HG02588 (cell line): ENCODE results near the gene LIG4.

Experiments used
- ATAC-seq: cut with Tn5 transposase; IDR thresholded peaks from one replicate; pipeline ENCODE4 v1.9.1; 2021; ENCODE audit warnings: mild to moderate bottlenecking, moderate library complexity; ENCODE audit not compliant: unreplicated experiment

The LIG4 gene

GRCh38 chr13:108194435-108194936 is 20.9 kb downstream of the LIG4 start:
- ATAC-seq, result no peak

GRCh38 chr13:108193806-108194205 is 21.5 kb downstream of the LIG4 start:
- no peak for ATAC-seq

GRCh38 chr13:108190897-108191296 is 24.4 kb downstream of the LIG4 start:
- ATAC-seq, result no peak

GRCh38 chr13:108188260-108188659 is 27.1 kb downstream of the LIG4 start:
- ATAC-seq, result no peak

GRCh38 chr13:108185223-108185622 is 30.1 kb downstream of the LIG4 start:
- ATAC-seq, result no peak

- no peak for ATAC-seq
Measured at GRCh38 chr13:108182652-108183051, 32.7 kb downstream of the LIG4 start.

GRCh38 chr13:108178078-108178477 is 37.3 kb downstream of the LIG4 start:
- no peak for ATAC-seq

- peak; percentile 53 for ATAC-seq
Measured at GRCh38 chr13:108176685-108177274, 38.6 kb downstream of the LIG4 start.

GRCh38 chr13:108168929-108169328 is 46.4 kb downstream of the LIG4 start:
- ATAC-seq, result no peak

- ATAC-seq, result no peak
Measured at GRCh38 chr13:108166078-108166477, 49.3 kb downstream of the LIG4 start.

- no peak for ATAC-seq
Measured at GRCh38 chr13:108158746-108159145, 56.6 kb downstream of the LIG4 start.
